Medulla oblongata (tissue), 1 donor: ENCODE measurements around the gene LIN28A.

Experiments used
- DNase-seq: peaks from one replicate; pipeline ENCODE4 v3.0.0-alpha.2; 2015; ENCODE audit errors: extremely low spot score

LIN28A gene

GRCh38 chr1:26434161-26434752 is 23.6 kb downstream of the LIN28A start:
- DNase-seq, result no peak

GRCh38 chr1:26438041-26438440 is 27.4 kb downstream of the LIN28A start:
- no peak for DNase-seq

GRCh38 chr1:26440259-26440658 is 29.6 kb downstream of the LIN28A start:
- DNase-seq, result no peak

GRCh38 chr1:26449868-26450267 is 39.3 kb downstream of the LIN28A start:
- no peak for DNase-seq

GRCh38 chr1:26450908-26451307 is 40.3 kb downstream of the LIN28A start:
- DNase-seq, result no peak

GRCh38 chr1:26452459-26453183 is 42.0 kb downstream of the LIN28A start:
- DNase-seq, result no peak

GRCh38 chr1:26459148-26459547 is 48.5 kb downstream of the LIN28A start:
- DNase-seq, result no peak

- DNase-seq, result no peak
Observed at GRCh38 chr1:26459573-26460031, 49.0 kb downstream of the LIN28A start.

GRCh38 chr1:26468911-26469310 is 58.3 kb downstream of the LIN28A start:
- peak; percentile 52 for DNase-seq

GRCh38 chr1:26469558-26469957 is 58.9 kb downstream of the LIN28A start:
- no peak for DNase-seq

- DNase-seq, result no peak
Observed at GRCh38 chr1:26470878-26471497, 60.4 kb downstream of the LIN28A start.

- DNase-seq, result peak; percentile 52
Observed at GRCh38 chr1:26471498-26472319, 61.1 kb downstream of the LIN28A start.

GRCh38 chr1:26472320-26472900 is 61.8 kb downstream of the LIN28A start, which contains the start of gene HMGN2:
Gene HMGN2, plus strand, starts transcription at chr1:26472440. Its CDS starts 173 bp downstream, at chr1:26472613.
- peak; percentile 96 for DNase-seq

GRCh38 chr1:26472901-26473845 is 62.6 kb downstream of the LIN28A start:
- DNase-seq, result peak; percentile 97

GRCh38 chr1:26474818-26475217 is 64.2 kb downstream of the LIN28A start:
- no peak for DNase-seq

- no peak for DNase-seq
Observed at GRCh38 chr1:26475989-26476388, 65.4 kb downstream of the LIN28A start.

GRCh38 chr1:26476958-26477357 is 66.3 kb downstream of the LIN28A start:
- DNase-seq, result no peak

GRCh38 chr1:26477446-26478152 is 67.0 kb downstream of the LIN28A start:
- no peak for DNase-seq

- no peak for DNase-seq
Observed at GRCh38 chr1:26478159-26478558, 67.5 kb downstream of the LIN28A start.

- DNase-seq, result no peak
Observed at GRCh38 chr1:26478988-26479387, 68.4 kb downstream of the LIN28A start.
